HepG2 (cell line): ENCODE data around the gene GPR15LG. TPM values are rescaled to one million over a fixed set of nuclear protein-coding genes. Genes with fewer than 3 reads are reported as not detected.

Experiments
- ATAC-seq: fragments of 200-7000 bp; cut with Tn5 transposase; 3 replicates; pipeline ENCODE4 v1.9.1; 2020; ENCODE audit warnings: mild to moderate bottlenecking, moderate library complexity
- BruUV-seq: library from RNA; stranded (reverse); fragments of 400-500 nt; replicated peaks from 2 replicates; lab custom pipeline; 2021; lab: Mats Ljungman, UMichigan
- CTCF ChIA-PET: fragments of 300-600 bp; formaldehyde crosslinking; extraction: SDS; loops from one replicate; lab custom pipeline; 2021; ENCODE audit warnings: low total read pairs, inconsistent platforms, low intra/inter-chr PET ratio; lab: Yijun Ruan, JAX
- POLR2A ChIA-PET: fragments of 350-600 bp; sonication (Branson Sonifier 250); formaldehyde crosslinking; loops from one replicate; lab custom pipeline; 2020; ENCODE audit warnings: antibody characterized with exemption, inconsistent platforms; lab: Yijun Ruan, JAX
- DNase-seq: peaks from one replicate; pipeline ENCODE4 v3.0.0-alpha.2; 2015; ENCODE audit warnings: low spot score
- FAIRE-seq: peaks from 3 replicates; lab custom pipeline; 2011; peaks lifted over from hg19 to GRCh38; lab: Jason Lieb, UNC
- H2AFZ ChIP-seq: one replicate; pipeline ENCODE4 v1.6.1; 2011; ENCODE audit warnings: low read length, inconsistent platforms
- H3K27ac ChIP-seq: fragments of 300-600 bp; 3 replicates; pipeline ENCODE4 v1.8.0; 2011; ENCODE audit warnings: mixed run types, mild to moderate bottlenecking, mixed read lengths, low read length, inconsistent platforms; ENCODE audit not compliant: insufficient read depth; ENCODE audit errors: extremely low read length
- H3K27me3 ChIP-seq, 2 experiments: fragments of 200-600 bp in 1 of 2; 2 replicates in 1 of 2; 3 replicates in 1 of 2; pipeline versions ENCODE4 v1.6.0 to v1.8.0; 2011; ENCODE audit warnings: low read length in 2 of 2, mild to moderate bottlenecking in 2 of 2, moderate library complexity in 2 of 2, inconsistent platforms in 1 of 2; ENCODE audit not compliant: insufficient read depth in 2 of 2, control insufficient read depth in 1 of 2
- H3K36me3 ChIP-seq, 2 experiments: fragments of 200-600 bp in 1 of 2; replicated peaks in 1 of 2; 2 replicates in 1 of 2; 3 replicates in 1 of 2; pipeline versions ENCODE4 v1.5.1 to v1.8.0; 2011; ENCODE audit warnings: low read length in 2 of 2, inconsistent platforms in 1 of 2; ENCODE audit not compliant: insufficient read depth in 2 of 2, control insufficient read depth in 1 of 2
- H3K4me1 ChIP-seq: 2 replicates; pipeline ENCODE4 v1.5.1; 2012; ENCODE audit warnings: low read length, inconsistent platforms; ENCODE audit not compliant: insufficient read depth
- H3K4me2 ChIP-seq: 2 replicates; pipeline ENCODE4 v1.6.0; 2011; ENCODE audit warnings: low read depth, low read length, inconsistent platforms
- H3K4me3 ChIP-seq, 3 experiments: fragments of 200-600 bp in 1 of 3; sonication (generic), shearing (Covaris generic) in 1 of 3; replicated peaks in 1 of 3; 2 replicates each; pipeline ENCODE4 v1.5.1; 2011 to 2016; ENCODE audit warnings: low read length in 3 of 3, inconsistent platforms in 2 of 3, low read depth in 2 of 3, mild to moderate bottlenecking in 2 of 3, control low read depth in 1 of 3, mixed read lengths in 1 of 3; ENCODE audit not compliant: insufficient read depth in 1 of 3
- H3K79me2 ChIP-seq: one replicate; pipeline ENCODE4 v1.6.1; 2011; ENCODE audit warnings: low read length, inconsistent platforms; ENCODE audit not compliant: insufficient read depth
- H3K9ac ChIP-seq: 2 replicates; pipeline ENCODE4 v1.6.0; 2011; ENCODE audit warnings: mild to moderate bottlenecking, low read depth, low read length, inconsistent platforms; ENCODE audit not compliant: insufficient read depth
- H3K9me3 ChIP-seq: 2 replicates; pipeline ENCODE4 v1.5.1; 2012; ENCODE audit warnings: mild to moderate bottlenecking, low read length
- H4K20me1 ChIP-seq: 2 replicates; pipeline ENCODE4 v1.6.0; 2011; ENCODE audit warnings: inconsistent platforms, mild to moderate bottlenecking, low read length, moderate library complexity; ENCODE audit not compliant: insufficient read depth
- ADNP ChIP-seq: sonication (generic); formaldehyde crosslinking; IDR thresholded peaks from 2 replicates; pipeline ENCODE4 v1.4.0; 2020; ENCODE audit warnings: missing genetic modification reagents
- GTF2F1 ChIP-seq: fragments of 150-350 bp; IDR thresholded peaks from 2 replicates; pipeline ENCODE4 v1.6.1; 2014; ENCODE audit warnings: low read length
- HNRNPUL1 ChIP-seq: fragments of 200-400 bp; formaldehyde crosslinking; IDR thresholded peaks from 2 replicates; pipeline ENCODE4 v1.6.1; 2017; ENCODE audit warnings: low read depth, mild to moderate bottlenecking, low read length, moderate library complexity
- IRF9 ChIP-seq: sonication (generic); formaldehyde crosslinking; IDR thresholded peaks from 2 replicates; pipeline ENCODE4 v1.8.0; 2022; ENCODE audit warnings: missing genetic modification reagents, mild to moderate bottlenecking, borderline replicate concordance
- PHF5A ChIP-seq: IDR thresholded peaks from one replicate; pipeline ENCODE4 v1.6.1; 2018; ENCODE audit warnings: low read depth, missing genetic modification reagents; ENCODE audit not compliant: unreplicated experiment
- SRY ChIP-seq: sonication (generic); formaldehyde crosslinking; IDR thresholded peaks from 2 replicates; pipeline ENCODE4 v1.8.0; 2022; ENCODE audit warnings: mild to moderate bottlenecking, missing genetic modification reagents
- TRIM22 ChIP-seq: fragments of 450-650 bp; IDR thresholded peaks from 2 replicates; pipeline ENCODE4 v1.6.1; 2017
- ZFP36L1 ChIP-seq: sonication (generic); formaldehyde crosslinking; IDR thresholded peaks from 2 replicates; pipeline ENCODE4 v1.8.0; 2022; ENCODE audit warnings: mild to moderate bottlenecking, missing genetic modification reagents, moderate library complexity
- ZKSCAN5 ChIP-seq: sonication (generic); formaldehyde crosslinking; IDR thresholded peaks from 2 replicates; pipeline ENCODE4 v1.5.1; 2020; ENCODE audit warnings: mild to moderate bottlenecking, missing genetic modification reagents
- ZNF235 ChIP-seq: sonication (generic); formaldehyde crosslinking; IDR thresholded peaks from 2 replicates; pipeline ENCODE4 v1.8.1; 2023; ENCODE audit warnings: mild to moderate bottlenecking, missing genetic modification reagents, borderline replicate concordance
- ZNF558 ChIP-seq: sonication (generic); formaldehyde crosslinking; IDR thresholded peaks from 2 replicates; pipeline ENCODE4 v1.9.0; 2022; ENCODE audit warnings: mild to moderate bottlenecking, missing genetic modification reagents, borderline replicate concordance
- ZNF777 ChIP-seq: sonication (generic); formaldehyde crosslinking; IDR thresholded peaks from 2 replicates; pipeline ENCODE4 v1.4.0; 2020; ENCODE audit warnings: missing genetic modification reagents
- WGBS: methylation state at CpG from one replicate; pipeline ENCODE4 v1.1.6; 2017; ENCODE audit warnings: low lambda C conversion rate; 5-methylcytosine and 5-hydroxymethylcytosine counted together
- in situ Hi-C: cut with HindIII; loops from 2 replicates; pipeline ENCODE4 v1.10.0; 2017; ENCODE audit warnings: low pct_unique_long_range_greater_than_20kb; ENCODE audit not compliant: extremely low pct_ligation_motif_present
- intact Hi-C: fragments of 100-400 bp; cut with micrococcal nuclease; formaldehyde crosslinking; loops from one replicate; pipeline ENCODE4 v1.10.0; 2022; ENCODE audit not compliant: unreplicated experiment
- polyA plus RNA-seq, 8 experiments: library from polyadenylated mRNA; depleted of rRNA in 3 of 8; stranded (reverse) in 7 of 8; unstranded in 1 of 8; fragments of >200 nt; fragmentation: Illumina TruSeq in 4 of 8; extraction: Trizol in 4 of 8; gene quantifications; 2 replicates each; pipeline versions ENCODE4 v1.2.1 to v1.2.3, GENCODE V29; 2011 to 2016; ENCODE audit warnings: low read depth in 4 of 8, missing spikeins in 1 of 8, mixed read lengths in 1 of 8; ENCODE audit not compliant: insufficient read depth in 1 of 8
- total RNA-seq, 5 experiments: library from RNA; depleted of rRNA; stranded (reverse); fragments of >200 nt; fragmentation: Illumina TruSeq; extraction: Trizol; gene quantifications; 2 replicates each; pipeline ENCODE4 v1.2.3, GENCODE V29; 2016; ENCODE audit warnings: low read depth in 1 of 5

Gene GPR15LG
- total and polyA plus RNA-seq, 2 of the 13 experiments (the other 11 are each of a cell fraction or from before 2014, with no cell fraction given) = not detected

- H3K36me3 ChIP-seq = no peaks in the 10 kb centered on the region
- H4K20me1 ChIP-seq = no peaks in the 10 kb centered on the region
- BruUV-seq = no TSS peak
- WGBS = 0% methylated on average over 4 of the region's 5 CpGs
- H3K27ac ChIP-seq = no peak overlapping the region
- no peaks in the 10 kb centered on the region for H3K4me1 ChIP-seq
- in situ Hi-C loops (no loop called here), intact Hi-C loops (no loop called here)
- no peak overlapping the region for H3K4me2 ChIP-seq
- no peak for TF ChIP-seq TRIM22
- no peak for TF ChIP-seq ADNP (CRISPR knock-in tag)
- TF ChIP-seq ZFP36L1 (CRISPR knock-in tag) = no peak
- TF ChIP-seq SRY (CRISPR knock-in tag) = no peak
- no peak for TF ChIP-seq GTF2F1
- no peak for TF ChIP-seq IRF9
- TF ChIP-seq ZNF777 (CRISPR knock-in tag) = no peak
- TF ChIP-seq ZNF558 (CRISPR knock-in tag) = no peak
- TF ChIP-seq HNRNPUL1 = no peak
- no peak for TF ChIP-seq ZNF235
- no peak for TF ChIP-seq ZKSCAN5
- no peak for TF ChIP-seq PHF5A
- no peak overlapping the region for H3K9ac ChIP-seq
- DNase-seq (no peak), FAIRE-seq (no peak), ATAC-seq (no peak)
- ChIA-PET POLR2A (no interaction called here), CTCF (no interaction called here)
- H2AFZ ChIP-seq = no peak overlapping the region
- H3K79me2 ChIP-seq = no peaks in the 10 kb centered on the region
- no peak overlapping the region for H3K4me3 ChIP-seq
- H3K9me3 ChIP-seq = no peaks in the 10 kb centered on the region
- H3K27me3 ChIP-seq = peaks cover 0 to 5% of the 10 kb centered on the region in 2 experiments; a peak in 1 of 5 replicates
Measured at GRCh38 chr10:84212014-84212413, 38.4 kb downstream of the GPR15LG start.
